GM06990 (cell line): ENCODE data around the gene AGO4.
A peak's percentile ranks its signal among the peaks of the same experiment; 100 is the strongest.
"Not testable (repeated sequence)": the region's sequence is repeated elsewhere in the genome, so short reads cannot be mapped to it uniquely, and the experiment has no call there.

Experiments
- DNase-seq: peaks from one replicate; pipeline ENCODE4 v3.0.0-alpha.2; 2011; ENCODE audit not compliant: insufficient read length; ENCODE audit errors: extremely low read depth
- H3K27me3 ChIP-seq: replicated peaks from 2 replicates; pipeline ENCODE4 v1.6.0; 2011; ENCODE audit warnings: low read length; ENCODE audit not compliant: control insufficient read depth, insufficient read depth
- H3K36me3 ChIP-seq: 2 replicates; pipeline ENCODE4 v1.5.1; 2011; ENCODE audit warnings: low read length; ENCODE audit not compliant: control insufficient read depth, insufficient read depth
- H3K4me3 ChIP-seq: replicated peaks from 2 replicates; pipeline ENCODE4 v1.5.1; 2011; ENCODE audit warnings: low read depth, mild to moderate bottlenecking, control low read depth, low read length
- TF ChIP-seq, protein P1 (sequence below): IDR thresholded peaks from 2 replicates; pipeline ENCODE4 v1.5.1; 2011; ENCODE audit warnings: low read length, control low read depth, mild to moderate bottlenecking, inconsistent platforms; ENCODE audit not compliant: insufficient read depth, poor library complexity, severe bottlenecking

The AGO4 gene

GRCh38 chr1:35769188-35769758 is 38.5 kb upstream of the AGO4 start:
- Histone ChIP-seq H3K27me3 (no peaks in the 10 kb centered on the region), H3K36me3 (no peaks in the 10 kb centered on the region), H3K4me3 (peak overlapping the region; percentile 92)
- peak; percentile 92 for DNase-seq
- TF ChIP-seq, protein P1, sequence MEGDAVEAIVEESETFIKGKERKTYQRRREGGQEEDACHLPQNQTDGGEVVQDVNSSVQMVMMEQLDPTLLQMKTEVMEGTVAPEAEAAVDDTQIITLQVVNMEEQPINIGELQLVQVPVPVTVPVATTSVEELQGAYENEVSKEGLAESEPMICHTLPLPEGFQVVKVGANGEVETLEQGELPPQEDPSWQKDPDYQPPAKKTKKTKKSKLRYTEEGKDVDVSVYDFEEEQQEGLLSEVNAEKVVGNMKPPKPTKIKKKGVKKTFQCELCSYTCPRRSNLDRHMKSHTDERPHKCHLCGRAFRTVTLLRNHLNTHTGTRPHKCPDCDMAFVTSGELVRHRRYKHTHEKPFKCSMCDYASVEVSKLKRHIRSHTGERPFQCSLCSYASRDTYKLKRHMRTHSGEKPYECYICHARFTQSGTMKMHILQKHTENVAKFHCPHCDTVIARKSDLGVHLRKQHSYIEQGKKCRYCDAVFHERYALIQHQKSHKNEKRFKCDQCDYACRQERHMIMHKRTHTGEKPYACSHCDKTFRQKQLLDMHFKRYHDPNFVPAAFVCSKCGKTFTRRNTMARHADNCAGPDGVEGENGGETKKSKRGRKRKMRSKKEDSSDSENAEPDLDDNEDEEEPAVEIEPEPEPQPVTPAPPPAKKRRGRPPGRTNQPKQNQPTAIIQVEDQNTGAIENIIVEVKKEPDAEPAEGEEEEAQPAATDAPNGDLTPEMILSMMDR, result peak; percentile 10

- Histone ChIP-seq H3K4me3 (no peak overlapping the region), H3K36me3 (no peaks in the 10 kb centered on the region), H3K27me3 (no peaks in the 10 kb centered on the region)
- TF ChIP-seq, protein P1, result no peak
- DNase-seq, result no peak
These were observed 34.1 kb upstream of the AGO4 start for GRCh38 chr1:35773711-35774110.

GRCh38 chr1:35776172-35776571 is 31.6 kb upstream of the AGO4 start:
- H3K36me3 ChIP-seq, H3K27me3 ChIP-seq, H3K4me3 ChIP-seq, DNase-seq: not testable (repeated sequence)

DNA sequence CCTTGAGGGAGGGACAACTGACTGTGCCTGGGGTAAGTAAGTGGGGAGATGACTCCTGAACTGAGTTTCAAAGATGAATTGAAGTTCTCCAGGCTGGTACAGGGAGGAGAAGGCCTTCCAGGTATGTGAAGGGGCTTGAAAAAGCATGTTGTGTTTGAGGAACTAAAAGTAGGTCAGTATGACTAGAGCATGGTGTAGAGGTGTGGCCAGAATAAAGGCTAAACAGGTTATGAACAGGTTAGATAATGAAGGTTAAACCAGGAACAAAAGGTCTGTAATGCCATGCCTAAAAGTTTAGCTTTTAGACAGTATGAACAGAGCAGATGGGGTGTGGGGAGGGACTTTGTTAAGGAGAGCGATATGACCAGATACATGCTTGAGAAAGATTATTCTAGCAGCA is 30.7 kb upstream of the AGO4 start:
- no peak for DNase-seq
- TF ChIP-seq, protein P1, result no peak
- H3K36me3 ChIP-seq, result no peaks in the 10 kb centered on the region
- no peaks in the 10 kb centered on the region for H3K27me3 ChIP-seq
- H3K4me3 ChIP-seq, result no peak overlapping the region

- no peak for DNase-seq
- no peak overlapping the region for H3K4me3 ChIP-seq
- H3K36me3 ChIP-seq, result no peaks in the 10 kb centered on the region
- H3K27me3 ChIP-seq, result no peaks in the 10 kb centered on the region
- TF ChIP-seq, protein P1, result no peak
These were observed 24.7 kb upstream of the AGO4 start for GRCh38 chr1:35783055-35783583.

- not testable (repeated sequence) for H3K27me3 ChIP-seq, H3K36me3 ChIP-seq, H3K4me3 ChIP-seq, DNase-seq
These were observed 23.5 kb upstream of the AGO4 start for GRCh38 chr1:35784364-35784763.

DNA sequence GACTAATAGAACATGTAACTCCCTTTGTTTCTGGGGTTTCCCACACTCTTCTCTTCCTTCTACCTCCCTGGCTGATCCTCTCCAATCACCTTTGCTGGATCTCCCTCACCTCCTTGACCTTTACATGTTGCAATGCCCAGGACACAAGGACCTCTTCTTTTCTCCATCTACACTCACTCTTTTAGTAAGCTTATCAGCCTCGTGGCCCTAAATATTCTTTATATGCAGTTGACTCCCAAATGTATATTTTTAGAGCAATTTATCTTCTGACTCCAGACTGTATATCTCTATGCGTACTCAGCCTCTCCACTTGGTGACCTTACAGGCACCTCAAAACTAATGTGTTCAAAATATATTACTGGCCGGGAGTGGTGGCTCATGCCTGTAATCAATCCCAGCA is 19.7 kb upstream of the AGO4 start:
- Histone ChIP-seq H3K4me3 (no peak overlapping the region), H3K36me3 (no peaks in the 10 kb centered on the region), H3K27me3 (no peaks in the 10 kb centered on the region)
- no peak for DNase-seq
- TF ChIP-seq, protein P1, result no peak
